Neural progenitor cell (in vitro differentiated cells): ENCODE measurements around the gene CNOT3. TPM values are rescaled to one million over a fixed set of nuclear protein-coding genes. Genes with fewer than 3 reads are reported as not detected.

Experiments
- DNase-seq: peaks from one replicate; pipeline ENCODE4 v3.0.0-alpha.2; 2016; ENCODE audit warnings: low spot score
- H2AFZ ChIP-seq: fragments of 200-600 bp; sonication (generic); replicated peaks from 2 replicates; pipeline ENCODE4 v1.6.1; 2016; ENCODE audit warnings: antibody characterized with exemption
- H3F3A ChIP-seq: fragments of 200-600 bp; sonication (generic); 2 replicates; pipeline ENCODE4 v1.6.1; 2016; ENCODE audit warnings: antibody characterized with exemption, low read depth
- H3K27ac ChIP-seq: fragments of 200-600 bp; sonication (generic); 2 replicates; pipeline ENCODE4 v1.5.1; 2016; ENCODE audit warnings: mild to moderate bottlenecking
- H3K27me3 ChIP-seq: fragments of 200-600 bp; sonication (generic); 2 replicates; pipeline ENCODE4 v1.6.1; 2016; ENCODE audit warnings: mild to moderate bottlenecking, moderate library complexity
- H3K36me3 ChIP-seq: fragments of 200-600 bp; sonication (generic); 2 replicates; pipeline ENCODE4 v1.5.1; 2016
- H3K4me1 ChIP-seq: fragments of 200-600 bp; sonication (generic); 2 replicates; pipeline ENCODE4 v1.6.1; 2016; ENCODE audit warnings: mixed run types
- H3K4me2 ChIP-seq: fragments of 200-600 bp; sonication (generic); 2 replicates; pipeline ENCODE4 v1.6.1; 2016
- H3K4me3 ChIP-seq: fragments of 200-600 bp; sonication (generic); 2 replicates; pipeline ENCODE4 v1.5.1; 2016
- H3K79me2 ChIP-seq: fragments of 200-600 bp; sonication (generic); 2 replicates; pipeline ENCODE4 v1.6.1; 2016; ENCODE audit warnings: low read depth
- H3K9ac ChIP-seq: fragments of 200-600 bp; sonication (generic); 2 replicates; pipeline ENCODE4 v1.6.1; 2016
- H3K9me3 ChIP-seq: fragments of 200-600 bp; sonication (generic); 2 replicates; pipeline ENCODE4 v1.5.1; 2016; ENCODE audit warnings: low read depth
- H4K20me1 ChIP-seq: fragments of 200-600 bp; sonication (generic); 2 replicates; pipeline ENCODE4 v1.6.1; 2016; ENCODE audit warnings: low read depth
- H3K27ac Mint-ChIP-seq: 3 replicates; pipeline ENCODE4 v1.8.0; 2021; ENCODE audit warnings: mixed read lengths
- H3K27me3 Mint-ChIP-seq: 2 replicates; pipeline ENCODE4 v1.8.0; 2022; ENCODE audit warnings: low read depth, mild to moderate bottlenecking, inconsistent platforms, moderate library complexity, mixed read lengths; ENCODE audit not compliant: insufficient read depth
- H3K36me3 Mint-ChIP-seq: 3 replicates; pipeline ENCODE4 v1.8.0; 2021; ENCODE audit warnings: mixed read lengths
- H3K4me1 Mint-ChIP-seq: 3 replicates; pipeline ENCODE4 v1.8.0; 2021; ENCODE audit warnings: mixed read lengths
- H3K4me3 Mint-ChIP-seq: 3 replicates; pipeline ENCODE4 v1.8.0; 2021; ENCODE audit warnings: mild to moderate bottlenecking, moderate library complexity, mixed read lengths
- H3K9me3 Mint-ChIP-seq: 3 replicates; pipeline ENCODE4 v1.8.0; 2020; ENCODE audit warnings: mixed read lengths
- CTCF ChIP-seq: fragments of 200-600 bp; sonication (generic); IDR thresholded peaks from 2 replicates; pipeline ENCODE4 v1.5.1; 2017; ENCODE audit warnings: antibody characterized with exemption, mild to moderate bottlenecking
- EZH2 ChIP-seq: fragments of 200-600 bp; sonication (generic); IDR thresholded peaks from 2 replicates; pipeline ENCODE4 v1.6.1; 2017; ENCODE audit warnings: antibody characterized with exemption, mild to moderate bottlenecking, moderate library complexity
- EZH2phosphoT487 ChIP-seq: fragments of 200-600 bp; sonication (generic); IDR thresholded peaks from 2 replicates; pipeline ENCODE4 v1.6.1; 2017; ENCODE audit warnings: antibody characterized with exemption
- total RNA-seq: library from RNA; depleted of rRNA; stranded (reverse); fragments of >200 nt; gene quantifications from 2 replicates; pipeline ENCODE4 v1.2.3, GENCODE V29; 2015; ENCODE audit warnings: low replicate concordance

CNOT3 gene
- total RNA-seq, 1 donor from 2014 or later = 29.4 TPM

DNA sequence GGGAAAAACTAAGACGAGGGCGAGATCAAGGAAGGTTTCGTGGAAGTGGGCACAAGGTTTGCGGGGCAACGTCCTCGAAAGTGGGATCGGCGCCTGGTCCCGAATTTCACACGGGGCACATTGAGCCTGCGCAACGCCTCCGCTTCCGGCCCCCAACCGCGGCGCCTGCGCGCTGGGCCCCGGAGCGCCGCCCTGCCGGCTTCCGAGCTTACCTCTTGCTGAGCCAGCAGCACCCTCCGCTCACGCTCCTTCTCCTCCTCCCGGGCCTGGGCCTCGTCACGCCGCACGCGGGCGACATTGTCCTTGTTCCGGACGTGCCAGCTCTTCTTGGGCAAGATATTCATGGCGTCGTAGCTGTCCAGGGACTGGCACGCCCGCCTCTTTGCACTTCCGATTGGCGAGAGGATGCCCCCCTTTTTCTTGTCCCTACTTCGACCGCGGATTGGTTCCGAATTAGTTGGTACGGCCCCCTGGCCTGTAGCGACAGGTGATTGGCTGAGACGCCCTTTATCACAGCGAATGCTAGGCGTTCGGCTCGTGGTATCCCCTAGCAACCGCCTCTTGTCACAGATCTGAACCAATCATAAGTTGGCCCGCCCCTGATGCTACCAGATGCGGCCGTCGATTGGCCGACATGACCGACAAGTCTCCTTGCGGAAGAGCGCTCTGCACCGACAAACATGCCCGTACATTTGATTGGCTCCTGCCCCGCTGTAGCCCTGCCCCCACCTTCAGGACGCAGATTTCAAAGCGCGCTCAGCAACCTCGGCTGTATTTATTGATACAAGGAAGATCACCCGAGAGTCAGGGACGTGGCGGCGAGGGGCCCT is 22.0 kb downstream of the CNOT3 start, which contains the start of gene LENG1:
LENG1 (minus strand) TSS at position 370 of the 830 bp plus-strand sequence; CDS start at position 344, 26 bp downstream.
- peak within 1 kb of the TSS; percentile 30 for H3K27ac ChIP-seq
- Mint-ChIP-seq H3K9me3 (peaks cover 23% of the 10 kb centered on the region), H3K4me1 (peaks cover 22% of the 10 kb centered on the region), H3K27me3 (peaks cover 15% of the 10 kb centered on the region), H3K4me3 (peak within 1 kb of the TSS; percentile 99), H3K27ac (peak within 1 kb of the TSS; percentile 91), H3K36me3 (peaks cover 16% of the 10 kb centered on the region)
- TF ChIP-seq CTCF (peak; percentile 54), EZH2 (no peak)
- DNase-seq = peak; percentile 100
- H3K9me3 ChIP-seq = no peaks in the 10 kb centered on the region
- H3K4me3 ChIP-seq = peak within 1 kb of the TSS; percentile 74
- H3K79me2 ChIP-seq = peaks cover 9% of the 10 kb centered on the region
- H3K4me1 ChIP-seq = peaks cover 4% of the 10 kb centered on the region
- H2AFZ ChIP-seq = peak within 1 kb of the TSS; percentile 94
- peaks cover 10% of the 10 kb centered on the region for H4K20me1 ChIP-seq
- peaks cover 26% of the 10 kb centered on the region for H3K27me3 ChIP-seq
- H3F3A ChIP-seq = peaks cover 36% of the 10 kb centered on the region
- peak within 1 kb of the TSS; percentile 47 for H3K9ac ChIP-seq
- H3K36me3 ChIP-seq = no peaks in the 10 kb centered on the region
- H3K4me2 ChIP-seq = peak within 1 kb of the TSS; percentile 84

DNA sequence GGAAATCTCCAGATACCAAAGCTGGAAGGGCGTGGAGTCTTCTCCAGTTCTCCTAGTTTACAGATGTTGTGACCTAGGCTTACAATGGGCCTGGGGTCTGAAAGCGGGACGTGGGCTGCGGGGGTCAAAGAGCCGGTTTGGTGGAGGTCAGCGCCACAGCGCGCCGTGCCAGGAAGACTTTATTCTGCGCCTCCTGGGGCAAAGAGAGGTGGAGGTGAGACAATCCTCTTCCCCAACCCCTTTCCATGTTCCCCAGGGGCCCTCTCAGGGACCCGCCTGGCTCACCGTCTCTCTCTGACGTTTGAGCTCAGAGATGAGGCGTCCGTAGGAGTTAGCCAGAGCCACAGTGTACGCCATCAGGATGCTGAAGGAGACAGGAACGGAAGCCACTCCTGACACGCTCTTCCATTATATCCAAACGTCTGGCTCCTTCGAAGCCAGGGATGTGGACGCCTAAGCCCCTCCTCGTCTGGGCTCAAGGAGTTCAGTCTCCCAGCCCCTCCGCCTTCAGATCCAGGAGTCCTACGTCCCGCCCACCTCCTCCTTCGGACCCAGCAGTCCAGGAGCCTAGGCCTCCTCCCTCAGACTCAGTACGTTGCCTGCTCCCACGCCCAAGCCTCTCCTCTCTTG is 22.7 kb downstream of the CNOT3 start:
- TF ChIP-seq EZH2 (no peak), EZH2phosphoT487 (no peak), CTCF (no peak)
- DNase-seq = peak; percentile 59
- Mint-ChIP-seq H3K4me1 (peaks cover 22% of the 10 kb centered on the region), H3K27me3 (peaks cover 15% of the 10 kb centered on the region), H3K4me3 (peak overlapping the region; percentile 99), H3K36me3 (peaks cover 16% of the 10 kb centered on the region), H3K27ac (peak overlapping the region; percentile 91), H3K9me3 (peaks cover 30% of the 10 kb centered on the region)
- no peaks in the 10 kb centered on the region for H3K36me3 ChIP-seq
- peaks cover 4% of the 10 kb centered on the region for H3K4me1 ChIP-seq
- peak overlapping the region; percentile 30 for H3K27ac ChIP-seq
- H3K4me3 ChIP-seq = peak overlapping the region; percentile 74
- no peaks in the 10 kb centered on the region for H3K9me3 ChIP-seq
- peaks cover 3% of the 10 kb centered on the region for H4K20me1 ChIP-seq
- peaks cover 32% of the 10 kb centered on the region for H3F3A ChIP-seq
- H2AFZ ChIP-seq = peak overlapping the region; percentile 94
- peaks cover 33% of the 10 kb centered on the region for H3K27me3 ChIP-seq
- peaks cover 9% of the 10 kb centered on the region for H3K79me2 ChIP-seq
- H3K9ac ChIP-seq = peak overlapping the region; percentile 47
- peak overlapping the region; percentile 84 for H3K4me2 ChIP-seq

- peaks cover 39% of the 10 kb centered on the region for H3K27me3 ChIP-seq
- H3K4me1 Mint-ChIP-seq = peaks cover 22% of the 10 kb centered on the region
- peaks cover 30% of the 10 kb centered on the region for H3F3A ChIP-seq
- peaks cover 15% of the 10 kb centered on the region for H3K27me3 Mint-ChIP-seq
- peak overlapping the region; percentile 99 for H3K4me3 Mint-ChIP-seq
- H3K27ac ChIP-seq = no peak overlapping the region
- DNase-seq = no peak
- H3K4me2 ChIP-seq = peak overlapping the region; percentile 84
- peaks cover 16% of the 10 kb centered on the region for H3K36me3 Mint-ChIP-seq
- peaks cover 2% of the 10 kb centered on the region for H4K20me1 ChIP-seq
- H3K9me3 Mint-ChIP-seq = peaks cover 34% of the 10 kb centered on the region
- peak overlapping the region; percentile 74 for H3K4me3 ChIP-seq
- H2AFZ ChIP-seq = no peak overlapping the region
- no peaks in the 10 kb centered on the region for H3K9me3 ChIP-seq
- H3K27ac Mint-ChIP-seq = peak overlapping the region; percentile 91
- TF ChIP-seq EZH2phosphoT487 = no peak
- no peak for TF ChIP-seq CTCF
- TF ChIP-seq EZH2 = no peak
- H3K9ac ChIP-seq = no peak overlapping the region
- no peaks in the 10 kb centered on the region for H3K36me3 ChIP-seq
- peaks cover 9% of the 10 kb centered on the region for H3K79me2 ChIP-seq
- peaks cover 4% of the 10 kb centered on the region for H3K4me1 ChIP-seq
Measured at GRCh38 chr19:54160854-54161253, 23.3 kb downstream of the CNOT3 start.
